Measurements from ENCODE around the gene RPH3AL.

Gene RPH3AL

GRCh38 chr17:170130-170670, 182.4 kb downstream of the RPH3AL start:
- no peak for DNase-seq

GRCh38 chr17:168614-169013, 184.0 kb downstream of the RPH3AL start:
- DNase-seq: peak; percentile 12

- DNase-seq: no peak
Observed at GRCh38 chr17:165939-166338, 186.7 kb downstream of the RPH3AL start.

GRCh38 chr17:164303-165235, 188.0 kb downstream of the RPH3AL start:
- DNase-seq: peak; percentile 6

GRCh38 chr17:163514-164098, 189.0 kb downstream of the RPH3AL start:
- DNase-seq: no peak

GRCh38 chr17:162689-163088, 189.9 kb downstream of the RPH3AL start:
- DNase-seq: no peak
